ENCODE data around the gene DLAT. TPM values are rescaled to one million over a fixed set of nuclear protein-coding genes. Genes with fewer than 3 reads are reported as not detected.
"Not testable (repeated sequence)": the region's sequence is repeated elsewhere in the genome, so short reads cannot be mapped to it uniquely, and the experiment has no call there.

Gene DLAT
- total and polyA plus RNA-seq, 11 donors, result 48.7 to 179 (median 157) TPM

GRCh38 chr11:111996129-111996528, 29.1 kb upstream of the DLAT start:
- intact Hi-C loops (cut with DNase I), result loop anchor here in 6 of 10 donors (5.0 to 10.0 kb wide), 3 partner anchors 64 to 121 kb away; partner anchors contain the start of genes CFAP68 (in 3 of the 6), FDXACB1 (in 3 of the 6) and ALG9 (in 1 of the 6)
- H3K27ac ChIP-seq, result peak overlapping the region in 3 of 12 donors; percentile 0 to 18 (median 15)
- TF ChIP-seq CTCF (IDR thresholded peaks at IDR 0.05) (no peak), POLR2A (IDR thresholded peaks at IDR 0.05) (no peak)
- ATAC-seq (no peak), DNase-seq (no peak)
- WGBS, 4 donors, result 82 to 89% (median 87%) methylated on average over 3 of the region's 3 CpGs
- no peaks in the 10 kb centered on the region for H3K9me3 ChIP-seq
- H3K27me3 ChIP-seq, result no peaks in the 10 kb centered on the region
- peaks cover 0 to 99% (median 50%) of the 10 kb centered on the region in 9 donors for H3K36me3 ChIP-seq
- no peak overlapping the region for H3K4me3 ChIP-seq
- H3K4me1 ChIP-seq, result peaks cover 0 to 39% (median 5%) of the 10 kb centered on the region in 12 donors

- Histone ChIP-seq H3K4me1 (peaks cover 0 to 33% (median 4%) of the 10 kb centered on the region in 12 donors), H3K27ac (peak overlapping the region in 3 of 12 donors; percentile 0 to 18 (median 15)), H3K36me3 (peaks cover 0 to 99% (median 50%) of the 10 kb centered on the region in 9 donors)
- peak in 10 of 12 donors; percentile 23 to 59 (median 47) for TF ChIP-seq CTCF (IDR thresholded peaks at IDR 0.05)
- H3K9me3 ChIP-seq, DNase-seq, H3K27me3 ChIP-seq, H3K4me3 ChIP-seq: not testable (repeated sequence)
- peak in 3 of 4 donors; percentile 54 to 68 (median 65) for ATAC-seq
- WGBS, 4 donors, result 46 to 56% (median 49%) methylated on average over 5 of the region's 5 CpGs
- intact Hi-C loops (cut with DNase I), result loop anchor here in 6 of 10 donors (5.0 to 10.0 kb wide), 3 partner anchors 64 to 122 kb away; partner anchors contain the start of genes CFAP68 (in 3 of the 6), FDXACB1 (in 3 of the 6) and ALG9 (in 1 of the 6)
These were observed 28.5 kb upstream of the DLAT start for GRCh38 chr11:111996669-111997068.

DNA sequence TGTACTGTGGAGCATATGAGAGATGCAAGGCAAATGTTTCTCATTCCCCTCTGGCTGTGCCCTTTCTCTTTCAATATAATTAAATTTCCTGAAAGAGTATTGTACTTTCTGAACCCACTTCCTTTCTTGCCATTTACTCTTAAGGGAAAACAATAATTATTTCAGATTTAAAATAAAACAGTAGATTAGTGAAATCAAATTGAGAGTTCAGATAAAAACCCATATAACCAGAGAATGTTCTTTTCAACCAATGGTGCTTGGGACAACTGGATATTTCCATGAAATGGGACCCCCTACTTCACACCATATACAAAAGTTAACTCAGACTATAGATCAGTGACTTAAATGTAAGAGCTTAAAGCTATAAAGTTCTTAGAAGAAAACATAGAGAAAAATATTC, 26.1 kb upstream of the DLAT start:
- Histone ChIP-seq H3K27ac (no peak overlapping the region), H3K9me3 (no peaks in the 10 kb centered on the region), H3K27me3 (no peaks in the 10 kb centered on the region), H3K4me1 (peaks cover 0 to 12% (median under 1%) of the 10 kb centered on the region in 12 donors), H3K36me3 (peaks cover 0 to 96% (median 34%) of the 10 kb centered on the region in 9 donors), H3K4me3 (no peak overlapping the region)
- no peak for DNase-seq
- intact Hi-C loops (cut with DNase I), result loop anchor here in 6 of 10 donors (5.0 to 10.0 kb wide), 3 partner anchors 67 to 124 kb away; partner anchors contain the start of genes CFAP68 (in 3 of the 6), FDXACB1 (in 3 of the 6) and ALG9 (in 1 of the 6)
- no peak for TF ChIP-seq POLR2A (IDR thresholded peaks at IDR 0.05)
- TF ChIP-seq CTCF (IDR thresholded peaks at IDR 0.05), result no peak
- no peak for ATAC-seq

DNA sequence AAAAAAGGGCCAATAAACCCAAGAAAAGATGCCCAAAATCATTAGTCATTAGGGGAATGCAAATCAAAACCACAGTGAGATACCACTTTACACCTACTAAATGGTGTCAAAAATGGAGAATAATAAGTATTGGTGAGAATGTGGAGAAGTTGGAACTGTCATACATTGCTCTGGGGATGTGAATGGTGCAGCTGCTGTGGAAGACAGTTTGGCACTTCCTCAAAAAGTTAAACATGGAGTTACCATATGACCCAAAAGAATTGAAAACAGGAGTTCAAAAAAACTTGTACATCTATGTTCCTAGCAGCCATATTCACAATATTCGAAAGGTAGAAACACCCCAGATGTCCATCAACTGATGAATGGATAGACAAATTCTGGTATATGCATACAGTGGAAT, 24.5 kb upstream of the DLAT start:
- Histone ChIP-seq H3K27me3 (no peaks in the 10 kb centered on the region), H3K4me1 (peaks cover 0 to 12% (median 1%) of the 10 kb centered on the region in 12 donors), H3K4me3 (no peak overlapping the region), H3K36me3 (peaks cover 0 to 93% (median 25%) of the 10 kb centered on the region in 9 donors), H3K27ac (no peak overlapping the region), H3K9me3 (no peaks in the 10 kb centered on the region)
- TF ChIP-seq POLR2A (IDR thresholded peaks at IDR 0.05) (no peak), CTCF (IDR thresholded peaks at IDR 0.05) (no peak)
- no peak for ATAC-seq
- intact Hi-C loops (cut with DNase I), result no loop called here
- no peak for DNase-seq
- 92 to 97% (median 94%) methylated on average over 1 of the region's 1 CpG for WGBS, 4 donors

Data from heart left ventricle (tissue), 16 donors.